AG09309 (cell line): ENCODE data around the gene APBB2.

Source experiments
- DNase-seq: peaks from one replicate; pipeline ENCODE4 v3.0.0-alpha.2; 2010; ENCODE audit warnings: low read depth
- H3K4me3 ChIP-seq: 2 replicates; pipeline ENCODE4 v1.5.1; 2011; ENCODE audit warnings: mild to moderate bottlenecking, low read depth, low read length, moderate library complexity; ENCODE audit not compliant: control insufficient read depth
- CTCF ChIP-seq: IDR thresholded peaks from 2 replicates; pipeline ENCODE4 v1.5.1; 2011; ENCODE audit warnings: mild to moderate bottlenecking, low read depth, low read length, inconsistent platforms; ENCODE audit not compliant: insufficient read depth, control insufficient read depth; ENCODE audit errors: missing control alignments

The APBB2 gene

GRCh38 chr4:41143311-41144039, 70.9 kb downstream of the APBB2 start:
- H3K4me3 ChIP-seq = no peak overlapping the region
- peak; percentile 96 for DNase-seq

GRCh38 chr4:41142376-41143310, 71.7 kb downstream of the APBB2 start:
- H3K4me3 ChIP-seq = no peak overlapping the region
- no peak for DNase-seq
- TF ChIP-seq CTCF = no peak

More at GRCh38 chr4:41143311-41144039, 70.9 kb downstream of the APBB2 start:
- no peak for TF ChIP-seq CTCF

GRCh38 chr4:41141900-41142299, 72.4 kb downstream of the APBB2 start:
- no peak overlapping the region for H3K4me3 ChIP-seq
- peak; percentile 84 for DNase-seq

GRCh38 chr4:41140410-41140809, 73.9 kb downstream of the APBB2 start:
- DNase-seq = no peak
- TF ChIP-seq CTCF = no peak

More at GRCh38 chr4:41141900-41142299, 72.4 kb downstream of the APBB2 start:
- no peak for TF ChIP-seq CTCF

GRCh38 chr4:41137879-41138278, 76.5 kb downstream of the APBB2 start:
- no peak for TF ChIP-seq CTCF
- DNase-seq = no peak
- no peak overlapping the region for H3K4me3 ChIP-seq

More at GRCh38 chr4:41140410-41140809, 73.9 kb downstream of the APBB2 start:
- no peak overlapping the region for H3K4me3 ChIP-seq

- no peak for TF ChIP-seq CTCF
- no peak overlapping the region for H3K4me3 ChIP-seq
These were observed 77.9 kb downstream of the APBB2 start for GRCh38 chr4:41136456-41136855.

More at GRCh38 chr4:41136456-41136855, 77.9 kb downstream of the APBB2 start:
- no peak for DNase-seq
